GM18907 (cell line): Measurements from ENCODE around the gene ELF1.
"Not testable (repeated sequence)": the region's sequence is repeated elsewhere in the genome, so short reads cannot be mapped to it uniquely, and the experiment has no call there.

Experiments
- ATAC-seq: cut with Tn5 transposase; IDR thresholded peaks from one replicate; pipeline ENCODE4 v1.9.1; 2021; ENCODE audit warnings: mild to moderate bottlenecking, moderate library complexity; ENCODE audit not compliant: unreplicated experiment

ELF1 gene

DNA sequence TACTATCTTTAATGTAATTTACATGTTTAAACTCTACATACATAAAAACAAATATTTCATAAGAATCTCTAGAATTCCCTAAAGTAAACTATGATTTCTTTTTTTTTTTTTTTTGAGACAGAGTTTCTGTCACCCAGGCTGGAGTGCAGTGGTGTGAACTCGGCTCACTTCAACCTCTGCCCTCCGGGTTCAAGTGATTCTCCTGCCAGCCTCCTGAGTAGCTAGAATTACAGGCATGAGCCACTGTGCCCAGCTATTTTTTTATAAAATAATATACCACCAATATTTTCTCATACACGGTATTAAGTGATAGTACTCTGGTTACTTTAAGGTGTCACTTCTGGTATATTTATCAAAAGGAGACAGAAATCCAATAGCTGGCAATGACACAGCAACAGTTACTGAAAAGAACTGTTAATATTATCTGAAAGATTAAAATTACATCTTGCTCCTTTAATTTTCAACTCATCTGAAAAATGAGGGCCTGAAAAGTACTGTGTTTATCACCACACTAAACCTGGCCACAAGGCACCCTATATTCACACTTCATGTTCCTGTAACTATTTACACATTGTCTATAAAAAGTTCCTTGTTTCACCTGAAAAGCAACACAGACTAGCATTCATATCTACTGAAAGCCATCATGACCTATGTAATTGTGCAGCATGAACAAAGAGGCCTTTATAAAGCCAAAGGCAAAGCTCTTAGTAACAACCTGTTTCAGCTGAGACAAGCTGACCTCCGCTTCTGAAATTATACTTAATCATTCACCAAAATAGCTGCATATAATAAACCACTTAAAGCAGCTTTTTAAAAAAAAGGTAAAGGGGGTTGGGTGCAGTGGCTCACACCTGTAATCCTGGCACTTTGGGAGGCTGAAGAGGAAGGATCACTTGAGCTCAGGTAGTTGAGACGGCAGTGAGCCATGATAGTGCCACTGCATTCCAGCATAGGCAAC, 123.6 kb downstream of the ELF1 start:
- ATAC-seq: no peak

DNA sequence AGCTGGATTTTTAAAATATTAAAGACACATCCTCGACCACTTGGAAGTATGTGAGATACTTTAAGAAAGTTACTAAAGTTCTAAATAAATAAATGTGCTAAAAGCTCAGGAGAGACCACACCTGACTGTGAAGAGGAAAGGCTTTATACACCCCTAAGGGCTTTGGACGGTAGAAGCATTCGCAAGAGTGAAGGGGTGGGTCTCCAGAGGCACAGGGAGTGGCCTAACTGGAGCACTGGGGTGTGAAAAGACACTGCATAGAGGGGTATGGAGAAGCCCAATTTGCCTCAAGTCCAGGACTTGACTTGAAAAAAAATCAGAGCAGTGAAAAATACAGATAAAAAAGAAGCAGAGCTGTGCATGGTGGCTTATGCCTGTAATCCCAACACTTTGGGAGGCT, 125.5 kb downstream of the ELF1 start:
- not testable (repeated sequence) for ATAC-seq

DNA sequence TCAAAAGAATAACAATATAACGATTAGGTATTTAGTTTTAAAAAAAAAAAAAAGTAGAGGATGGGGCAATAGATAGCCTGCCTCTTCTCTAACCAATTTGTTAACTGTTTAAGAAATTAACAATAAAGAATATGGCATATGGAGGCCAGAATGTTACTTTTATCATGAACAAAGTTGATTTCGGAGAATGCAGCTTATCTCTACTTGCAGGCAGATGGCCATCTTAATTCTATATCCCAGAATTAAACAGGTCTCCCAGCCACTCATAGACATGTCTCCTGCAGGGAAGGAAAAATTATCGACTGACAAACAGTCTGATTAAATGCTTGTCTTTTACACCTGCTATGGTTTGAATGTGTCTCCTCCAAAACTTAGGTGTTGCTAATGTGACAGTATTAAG, 133.1 kb downstream of the ELF1 start:
- no peak for ATAC-seq

DNA sequence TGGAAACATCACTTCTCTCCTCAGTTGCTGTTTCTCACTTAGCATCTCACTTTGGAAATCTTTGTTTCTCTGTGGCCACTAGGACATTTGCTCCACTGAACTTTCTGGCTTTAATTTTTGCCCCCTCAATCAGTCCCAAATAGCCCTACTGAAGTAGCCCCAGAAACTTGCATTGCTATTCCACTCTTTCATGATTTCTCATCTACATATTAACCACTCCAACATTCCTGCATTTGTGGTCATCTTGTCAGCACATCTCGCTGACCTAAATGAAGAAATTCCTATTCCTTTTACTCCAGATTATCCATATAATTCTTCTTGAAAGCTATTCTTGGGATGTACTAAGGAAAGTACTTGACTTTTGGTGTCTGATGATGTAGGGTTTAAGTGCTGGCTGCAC, 134.9 kb downstream of the ELF1 start:
- ATAC-seq: not testable (repeated sequence)
